Body of pancreas (tissue), 4 donors: ENCODE results near the gene COL23A1.

Experiments
- CTCF ChIP-seq, 7 experiments: fragments of 450-650 bp in 4 of 7; fragments of 200-600 bp in 3 of 7; sonication (generic) in 3 of 7; IDR thresholded peaks; one replicate each; pipeline ENCODE4 v1.5.1; 2016 to 2019; ENCODE audit warnings: antibody characterized with exemption in 7 of 7
- POLR2A ChIP-seq, 3 donors: fragments of 450-650 bp; IDR thresholded peaks; one replicate each; pipeline ENCODE4 v1.6.1; 2016; ENCODE audit warnings: antibody characterized with exemption in 3 of 3, mild to moderate bottlenecking in 2 of 3

- TF ChIP-seq CTCF (IDR thresholded peaks at IDR 0.05) (no peak), POLR2A (IDR thresholded peaks at IDR 0.05) (no peak)
Measured at GRCh38 chr5:178357678-178358077, 232.5 kb downstream of the COL23A1 start.
